ENCODE results near the gene SGPP2.

DNA sequence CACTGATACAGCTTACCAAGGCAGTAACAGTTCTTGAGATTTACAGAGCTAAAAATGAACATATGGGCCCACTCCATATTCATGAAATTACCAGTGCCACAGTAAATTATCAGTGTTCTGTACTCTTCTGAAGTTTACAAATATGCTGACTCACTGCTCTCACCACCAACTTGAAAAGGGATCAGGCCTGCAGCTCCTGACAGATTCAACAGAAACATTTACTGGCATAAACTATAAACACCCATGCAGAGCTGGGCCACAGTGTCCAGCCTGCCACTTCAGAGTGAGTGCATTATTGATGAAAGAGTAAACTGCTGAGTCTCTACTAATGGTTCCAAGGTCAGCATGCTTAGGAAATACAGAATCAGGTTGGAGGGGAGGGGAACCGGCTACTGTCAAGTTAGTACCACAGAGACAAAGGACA is 148.4 kb downstream of the SGPP2 start:
- no peak for TF ChIP-seq EP300 (IDR thresholded peaks at IDR 0.05)
- TF ChIP-seq, protein P1, sequence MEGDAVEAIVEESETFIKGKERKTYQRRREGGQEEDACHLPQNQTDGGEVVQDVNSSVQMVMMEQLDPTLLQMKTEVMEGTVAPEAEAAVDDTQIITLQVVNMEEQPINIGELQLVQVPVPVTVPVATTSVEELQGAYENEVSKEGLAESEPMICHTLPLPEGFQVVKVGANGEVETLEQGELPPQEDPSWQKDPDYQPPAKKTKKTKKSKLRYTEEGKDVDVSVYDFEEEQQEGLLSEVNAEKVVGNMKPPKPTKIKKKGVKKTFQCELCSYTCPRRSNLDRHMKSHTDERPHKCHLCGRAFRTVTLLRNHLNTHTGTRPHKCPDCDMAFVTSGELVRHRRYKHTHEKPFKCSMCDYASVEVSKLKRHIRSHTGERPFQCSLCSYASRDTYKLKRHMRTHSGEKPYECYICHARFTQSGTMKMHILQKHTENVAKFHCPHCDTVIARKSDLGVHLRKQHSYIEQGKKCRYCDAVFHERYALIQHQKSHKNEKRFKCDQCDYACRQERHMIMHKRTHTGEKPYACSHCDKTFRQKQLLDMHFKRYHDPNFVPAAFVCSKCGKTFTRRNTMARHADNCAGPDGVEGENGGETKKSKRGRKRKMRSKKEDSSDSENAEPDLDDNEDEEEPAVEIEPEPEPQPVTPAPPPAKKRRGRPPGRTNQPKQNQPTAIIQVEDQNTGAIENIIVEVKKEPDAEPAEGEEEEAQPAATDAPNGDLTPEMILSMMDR (IDR thresholded peaks at IDR 0.05) = no peak

Measured in ovary (tissue), 3 donors.